Endodermal cell (in vitro differentiated cells): ENCODE results near the gene PTPRN2. TPM values are rescaled to one million over a fixed set of nuclear protein-coding genes. Genes with fewer than 3 reads are reported as not detected.

Source experiments
- DNase-seq: peaks from one replicate; pipeline ENCODE4 v3.0.0-alpha.2; 2017
- H3K27ac ChIP-seq: 2 replicates; pipeline ENCODE4 v1.5.1; 2013; ENCODE audit warnings: mild to moderate bottlenecking, low read depth, low read length, moderate library complexity
- H3K27me3 ChIP-seq: 2 replicates; pipeline ENCODE4 v1.6.1; 2013; ENCODE audit warnings: mild to moderate bottlenecking, low read length, moderate library complexity; ENCODE audit not compliant: insufficient read depth, control insufficient read depth, poor library complexity, severe bottlenecking
- H3K36me3 ChIP-seq: 2 replicates; pipeline ENCODE4 v1.7.0; 2013; ENCODE audit warnings: mild to moderate bottlenecking, low read length, moderate library complexity; ENCODE audit not compliant: control insufficient read depth, insufficient read depth
- H3K4me1 ChIP-seq: one replicate; pipeline ENCODE4 v1.7.0; 2013; ENCODE audit warnings: low read length; ENCODE audit not compliant: control insufficient read depth, insufficient read depth
- H3K4me3 ChIP-seq: 2 replicates; pipeline ENCODE4 v1.5.1; 2013; ENCODE audit warnings: mild to moderate bottlenecking, low read length, moderate library complexity
- H3K9ac ChIP-seq: 2 replicates; pipeline ENCODE4 v1.6.1; 2013; ENCODE audit warnings: mild to moderate bottlenecking, low read length, moderate library complexity; ENCODE audit not compliant: poor library complexity, severe bottlenecking; ENCODE audit errors: extremely low read depth
- H3K9me3 ChIP-seq: 2 replicates; pipeline ENCODE4 v1.6.1; 2013; ENCODE audit warnings: mild to moderate bottlenecking, low read length, moderate library complexity; ENCODE audit not compliant: control insufficient read depth
- H3K27ac Mint-ChIP-seq: 2 replicates; pipeline ENCODE4 v1.8.0; 2020; ENCODE audit warnings: mixed read lengths
- H3K27me3 Mint-ChIP-seq: 2 replicates; pipeline ENCODE4 v1.8.0; 2021; ENCODE audit warnings: mild to moderate bottlenecking, mixed read lengths; ENCODE audit not compliant: insufficient read depth
- H3K36me3 Mint-ChIP-seq: 2 replicates; pipeline ENCODE4 v1.8.0; 2020; ENCODE audit warnings: low read depth, mixed read lengths
- H3K4me1 Mint-ChIP-seq: 2 replicates; pipeline ENCODE4 v1.8.0; 2020; ENCODE audit warnings: mixed read lengths
- H3K4me3 Mint-ChIP-seq: 2 replicates; pipeline ENCODE4 v1.8.0; 2020; ENCODE audit warnings: mild to moderate bottlenecking, moderate library complexity, mixed read lengths
- H3K9me3 Mint-ChIP-seq: 2 replicates; pipeline ENCODE4 v1.8.0; 2020; ENCODE audit warnings: mild to moderate bottlenecking, mixed read lengths
- WGBS, 2 experiments: methylation state at CpG; one replicate each; pipeline versions ENCODE4 v1.1.5 to v1.1.7; 2013; ENCODE audit warnings: missing lambda C conversion rate in 2 of 2, mixed read lengths in 1 of 2; ENCODE audit not compliant: insufficient coverage in 1 of 2, insufficient read length in 1 of 2; 5-methylcytosine and 5-hydroxymethylcytosine counted together
- total RNA-seq, 2 donors: library from RNA; stranded (reverse); fragmentation: NEBNext Ultra II Directional in 1 of 2; extraction: Animal tissue kit (Norgen Biotek cat#: 25700) in 1 of 2; gene quantifications; 2 replicates in 1 of 2; 3 replicates in 1 of 2; pipeline ENCODE4 v1.2.1, GENCODE V29; 2021
- TF ChIP-seq, protein P1 (sequence below): fragments of 200-600 bp; sonication (generic); conservative IDR thresholded peaks from 2 replicates; pipeline ENCODE4 v1.5.0; 2021; ENCODE audit warnings: antibody characterized with exemption, mild to moderate bottlenecking

PTPRN2 gene
- total RNA-seq, 2 donors from 2014 or later: 0.69 to 1.2 TPM

DNA sequence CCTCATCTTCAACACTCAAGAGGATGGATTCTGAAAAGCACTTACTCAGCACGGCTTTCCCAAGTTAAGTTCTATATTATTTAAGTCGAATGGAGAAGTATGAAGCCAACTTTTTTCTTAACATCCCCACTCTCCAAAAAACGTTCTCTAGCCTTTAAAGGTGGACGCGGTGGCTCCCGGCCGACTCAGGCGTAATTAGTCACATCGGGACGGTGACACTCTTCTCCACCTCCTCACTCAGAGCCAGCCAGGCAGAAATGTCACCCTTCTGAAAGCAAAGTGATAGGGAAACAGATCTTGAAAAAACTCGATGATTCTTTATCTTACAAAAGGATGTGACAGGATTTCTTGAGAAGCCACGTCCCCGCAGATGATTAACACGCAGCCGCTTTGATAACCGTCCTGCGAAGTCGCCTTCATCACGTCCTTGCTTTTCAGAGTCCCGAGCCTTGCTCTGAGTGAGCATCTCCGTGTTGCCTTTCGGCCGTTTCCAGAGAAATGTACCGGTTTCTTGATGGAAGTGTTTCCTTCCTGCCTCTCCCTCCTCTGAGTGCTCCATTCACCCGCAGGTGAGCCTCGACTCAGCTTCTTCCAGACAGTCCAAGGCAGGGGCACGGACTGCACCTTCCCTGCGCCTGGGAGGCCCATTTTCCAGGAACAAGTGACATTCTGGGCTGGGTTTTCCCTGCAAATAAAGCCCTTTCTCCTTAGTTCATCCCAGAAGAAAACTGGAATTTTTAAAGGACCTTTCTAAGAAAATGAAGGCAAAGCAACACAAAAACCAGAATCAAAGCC is 936.1 kb downstream of the PTPRN2 start:
- Histone ChIP-seq H3K9me3 (peaks cover 37% of the 10 kb centered on the region), H3K27ac (no peak overlapping the region), H3K9ac (no peak overlapping the region), H3K27me3 (no peaks in the 10 kb centered on the region), H3K4me1 (no peaks in the 10 kb centered on the region), H3K36me3 (no peaks in the 10 kb centered on the region), H3K4me3 (no peak overlapping the region)
- Mint-ChIP-seq H3K36me3 (no peaks in the 10 kb centered on the region), H3K27ac (no peak overlapping the region), H3K9me3 (no peaks in the 10 kb centered on the region), H3K27me3 (no peaks in the 10 kb centered on the region), H3K4me3 (no peak overlapping the region), H3K4me1 (no peaks in the 10 kb centered on the region)
- DNase-seq: peak; percentile 27
- TF ChIP-seq, protein P1, sequence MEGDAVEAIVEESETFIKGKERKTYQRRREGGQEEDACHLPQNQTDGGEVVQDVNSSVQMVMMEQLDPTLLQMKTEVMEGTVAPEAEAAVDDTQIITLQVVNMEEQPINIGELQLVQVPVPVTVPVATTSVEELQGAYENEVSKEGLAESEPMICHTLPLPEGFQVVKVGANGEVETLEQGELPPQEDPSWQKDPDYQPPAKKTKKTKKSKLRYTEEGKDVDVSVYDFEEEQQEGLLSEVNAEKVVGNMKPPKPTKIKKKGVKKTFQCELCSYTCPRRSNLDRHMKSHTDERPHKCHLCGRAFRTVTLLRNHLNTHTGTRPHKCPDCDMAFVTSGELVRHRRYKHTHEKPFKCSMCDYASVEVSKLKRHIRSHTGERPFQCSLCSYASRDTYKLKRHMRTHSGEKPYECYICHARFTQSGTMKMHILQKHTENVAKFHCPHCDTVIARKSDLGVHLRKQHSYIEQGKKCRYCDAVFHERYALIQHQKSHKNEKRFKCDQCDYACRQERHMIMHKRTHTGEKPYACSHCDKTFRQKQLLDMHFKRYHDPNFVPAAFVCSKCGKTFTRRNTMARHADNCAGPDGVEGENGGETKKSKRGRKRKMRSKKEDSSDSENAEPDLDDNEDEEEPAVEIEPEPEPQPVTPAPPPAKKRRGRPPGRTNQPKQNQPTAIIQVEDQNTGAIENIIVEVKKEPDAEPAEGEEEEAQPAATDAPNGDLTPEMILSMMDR: no peak
- 83 to 88% methylated on average over 19 to 28 of the region's 28 CpGs for WGBS, 2 experiments

DNA sequence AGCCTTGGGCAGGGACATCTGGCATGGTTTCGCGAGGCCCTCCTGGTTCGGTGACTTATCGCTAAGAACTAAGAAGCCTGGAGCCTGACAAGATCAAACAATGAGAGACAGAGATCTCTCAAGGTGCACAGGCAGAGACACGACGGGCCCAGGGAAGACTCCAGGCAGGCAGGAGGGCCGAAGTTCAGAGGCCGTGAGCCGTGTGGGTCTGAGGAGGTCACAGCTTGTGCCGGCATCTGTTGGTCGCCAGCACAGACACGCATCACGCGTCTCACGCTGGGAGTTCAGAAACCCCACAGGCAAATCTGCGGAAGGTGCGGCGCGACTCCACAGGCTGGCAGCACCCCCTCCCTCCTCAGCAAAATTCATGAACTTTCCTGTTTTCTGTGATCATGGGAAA is 936.8 kb downstream of the PTPRN2 start:
- no peaks in the 10 kb centered on the region for H3K36me3 ChIP-seq
- TF ChIP-seq, protein P1: no peak
- H3K27me3 Mint-ChIP-seq: no peaks in the 10 kb centered on the region
- H3K9me3 Mint-ChIP-seq: no peaks in the 10 kb centered on the region
- WGBS, 2 experiments: 88 to 89% methylated on average over 19 of the region's 19 CpGs
- no peak overlapping the region for H3K27ac Mint-ChIP-seq
- H3K36me3 Mint-ChIP-seq: no peaks in the 10 kb centered on the region
- H3K9me3 ChIP-seq: peaks cover 33% of the 10 kb centered on the region
- DNase-seq: peak; percentile 35
- H3K9ac ChIP-seq: no peak overlapping the region
- no peaks in the 10 kb centered on the region for H3K4me1 ChIP-seq
- H3K4me3 Mint-ChIP-seq: no peak overlapping the region
- no peaks in the 10 kb centered on the region for H3K27me3 ChIP-seq
- H3K4me3 ChIP-seq: no peak overlapping the region
- no peaks in the 10 kb centered on the region for H3K4me1 Mint-ChIP-seq
- H3K27ac ChIP-seq: no peak overlapping the region

DNA sequence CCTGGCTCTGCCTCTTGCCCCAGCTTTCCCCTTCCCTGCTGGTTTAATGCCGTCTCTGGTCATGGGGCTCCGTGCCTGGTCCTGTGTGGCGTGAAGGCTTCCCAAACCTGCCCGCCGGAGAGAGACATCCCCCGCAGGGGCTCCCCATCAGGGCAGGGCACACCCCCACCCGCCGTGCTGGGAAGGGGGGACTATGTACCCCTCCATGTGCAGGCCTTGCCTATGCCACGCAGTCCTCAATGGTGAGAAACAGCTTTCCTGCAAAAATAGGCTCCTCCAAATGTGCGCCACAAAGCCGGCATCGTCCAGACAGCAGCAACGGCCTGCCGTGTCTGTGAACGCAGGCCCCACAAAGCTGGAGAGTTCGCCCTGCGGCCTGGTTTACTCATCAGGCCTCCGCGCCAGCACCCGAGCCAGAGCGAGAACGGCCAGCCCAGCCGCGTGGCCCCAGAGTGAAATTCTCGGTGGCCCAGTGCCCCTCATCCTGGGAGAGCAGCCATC is 937.4 kb downstream of the PTPRN2 start:
- peak; percentile 26 for DNase-seq
- Histone ChIP-seq H3K4me3 (no peak overlapping the region), H3K27ac (no peak overlapping the region), H3K9ac (no peak overlapping the region), H3K27me3 (no peaks in the 10 kb centered on the region), H3K9me3 (peaks cover 32% of the 10 kb centered on the region), H3K36me3 (no peaks in the 10 kb centered on the region), H3K4me1 (no peaks in the 10 kb centered on the region)
- Mint-ChIP-seq H3K9me3 (no peaks in the 10 kb centered on the region), H3K27ac (no peak overlapping the region), H3K36me3 (no peaks in the 10 kb centered on the region), H3K4me3 (no peak overlapping the region), H3K27me3 (no peaks in the 10 kb centered on the region), H3K4me1 (no peaks in the 10 kb centered on the region)
- 82 to 89% methylated on average over 18 to 25 of the region's 25 CpGs for WGBS, 2 experiments
- TF ChIP-seq, protein P1: no peak
